C4-2B (cell line): Measurements from ENCODE around the gene CDKAL1.

Source experiments
- H3K27ac ChIP-seq: fragments of 450-650 bp; 2 replicates; pipeline ENCODE4 v1.5.1; 2017
- ZFX ChIP-seq: fragments of 450-650 bp; IDR thresholded peaks from 2 replicates; pipeline ENCODE4 v1.6.1; 2017
- TF ChIP-seq, protein P1 (sequence below): fragments of 450-650 bp; conservative IDR thresholded peaks from 2 replicates; pipeline ENCODE4 v1.5.1; 2017; ENCODE audit warnings: mild to moderate bottlenecking

Gene CDKAL1

DNA sequence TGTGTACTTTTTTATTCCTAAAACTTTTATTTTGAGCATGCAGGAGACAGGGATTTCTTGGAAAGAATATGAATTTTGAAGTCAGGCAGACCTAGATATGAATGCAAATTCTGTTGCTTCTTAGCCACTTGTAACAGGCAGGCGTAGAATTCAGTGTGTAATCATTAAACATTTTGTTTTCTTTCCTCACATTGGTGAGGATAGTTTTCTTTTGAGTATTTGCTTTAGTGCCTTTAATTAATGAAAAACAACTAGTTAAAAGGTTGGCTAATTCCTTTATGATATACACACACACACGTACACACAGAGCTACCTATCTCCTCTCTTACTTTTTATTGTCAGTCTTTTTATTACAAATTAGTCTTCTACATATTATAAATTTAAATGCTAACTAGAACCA, 342.3 kb downstream of the CDKAL1 start:
- TF ChIP-seq, protein P1, sequence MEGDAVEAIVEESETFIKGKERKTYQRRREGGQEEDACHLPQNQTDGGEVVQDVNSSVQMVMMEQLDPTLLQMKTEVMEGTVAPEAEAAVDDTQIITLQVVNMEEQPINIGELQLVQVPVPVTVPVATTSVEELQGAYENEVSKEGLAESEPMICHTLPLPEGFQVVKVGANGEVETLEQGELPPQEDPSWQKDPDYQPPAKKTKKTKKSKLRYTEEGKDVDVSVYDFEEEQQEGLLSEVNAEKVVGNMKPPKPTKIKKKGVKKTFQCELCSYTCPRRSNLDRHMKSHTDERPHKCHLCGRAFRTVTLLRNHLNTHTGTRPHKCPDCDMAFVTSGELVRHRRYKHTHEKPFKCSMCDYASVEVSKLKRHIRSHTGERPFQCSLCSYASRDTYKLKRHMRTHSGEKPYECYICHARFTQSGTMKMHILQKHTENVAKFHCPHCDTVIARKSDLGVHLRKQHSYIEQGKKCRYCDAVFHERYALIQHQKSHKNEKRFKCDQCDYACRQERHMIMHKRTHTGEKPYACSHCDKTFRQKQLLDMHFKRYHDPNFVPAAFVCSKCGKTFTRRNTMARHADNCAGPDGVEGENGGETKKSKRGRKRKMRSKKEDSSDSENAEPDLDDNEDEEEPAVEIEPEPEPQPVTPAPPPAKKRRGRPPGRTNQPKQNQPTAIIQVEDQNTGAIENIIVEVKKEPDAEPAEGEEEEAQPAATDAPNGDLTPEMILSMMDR, result no peak
- no peak for TF ChIP-seq ZFX
- H3K27ac ChIP-seq, result no peak overlapping the region

DNA sequence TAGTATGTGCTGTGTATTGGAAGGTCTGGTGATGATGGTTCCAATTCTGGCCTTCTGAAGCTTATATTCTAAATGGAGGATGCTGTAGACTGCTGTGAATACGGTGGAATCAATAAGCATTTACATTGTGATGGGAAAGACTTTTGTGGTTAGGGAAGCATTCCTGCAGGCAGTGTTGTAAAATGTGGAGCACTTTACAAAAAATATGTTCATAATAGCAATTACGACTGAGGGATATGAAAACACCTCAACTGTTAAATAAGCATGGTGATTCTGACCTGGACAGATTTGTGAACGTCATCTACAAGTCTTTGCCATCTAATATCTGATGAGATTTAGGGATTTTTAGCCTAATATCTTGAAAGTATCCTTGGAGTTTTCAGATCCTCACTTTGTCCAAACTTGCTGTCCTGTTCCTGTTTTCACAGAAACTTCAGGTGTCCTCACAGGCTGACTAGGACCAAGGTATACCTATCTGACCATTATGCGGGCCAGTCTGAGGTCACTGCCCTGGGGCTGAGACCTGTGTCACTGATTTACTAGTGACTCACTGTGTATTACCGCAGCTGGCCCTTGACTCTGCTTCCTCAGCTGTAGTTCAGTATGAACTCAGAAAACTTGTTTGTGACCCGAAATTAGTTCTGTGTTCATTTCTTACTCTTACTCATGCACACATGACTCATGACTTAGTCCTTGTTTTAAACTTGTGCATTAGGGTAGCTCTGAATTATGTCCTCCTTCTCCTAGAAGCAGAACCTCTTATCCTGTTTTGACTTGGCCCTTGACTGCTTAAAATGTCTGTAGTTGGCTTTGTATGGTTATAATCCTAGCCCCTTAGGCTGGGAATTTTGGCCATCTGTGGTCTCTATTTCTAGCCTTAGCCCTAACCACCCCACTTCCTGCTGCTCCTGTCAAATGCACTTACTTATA, 343.0 kb downstream of the CDKAL1 start:
- TF ChIP-seq, protein P1, result no peak
- no peak for TF ChIP-seq ZFX
- H3K27ac ChIP-seq, result no peak overlapping the region

DNA sequence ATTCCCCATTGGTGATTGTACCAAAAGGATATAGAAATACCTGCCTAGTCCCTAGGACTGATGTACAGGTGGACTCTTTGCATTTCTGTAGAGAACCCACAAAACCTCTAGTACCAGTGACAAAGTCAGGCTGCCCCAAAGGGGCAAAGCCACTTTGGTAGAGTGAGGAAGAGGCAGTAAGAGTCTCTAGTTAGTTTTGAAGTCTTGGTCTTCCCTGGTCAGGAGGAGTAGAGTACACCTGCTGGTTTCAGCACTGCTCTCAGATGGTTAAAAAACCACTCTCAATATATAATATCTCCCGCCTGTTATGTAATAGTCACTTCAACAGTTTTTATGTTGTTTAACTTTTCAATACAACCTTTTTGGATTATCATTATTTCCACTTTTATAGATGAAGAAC, 344.9 kb downstream of the CDKAL1 start:
- TF ChIP-seq ZFX, result no peak
- TF ChIP-seq, protein P1, result no peak
- H3K27ac ChIP-seq, result no peak overlapping the region

DNA sequence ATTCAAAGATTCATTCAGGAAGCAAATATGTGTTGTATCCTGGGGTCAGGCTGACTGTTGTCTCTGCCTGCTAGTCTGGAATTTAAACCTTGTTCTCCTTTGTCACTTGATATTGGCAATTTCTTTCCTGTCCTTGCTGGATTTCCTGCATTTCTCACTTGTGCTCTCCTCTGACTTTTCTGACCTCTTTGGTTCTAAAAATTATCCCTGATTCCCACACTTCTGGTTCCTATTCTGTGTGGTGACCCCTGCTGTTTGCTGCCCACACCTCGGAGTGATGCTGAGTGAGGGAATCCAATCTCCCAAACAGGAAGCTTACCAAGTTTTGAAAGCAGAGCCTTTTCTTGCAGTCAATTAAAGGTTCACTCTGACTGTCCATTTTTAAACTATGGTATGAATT, 345.3 kb downstream of the CDKAL1 start:
- H3K27ac ChIP-seq, result no peak overlapping the region
- TF ChIP-seq, protein P1, result no peak
- no peak for TF ChIP-seq ZFX

DNA sequence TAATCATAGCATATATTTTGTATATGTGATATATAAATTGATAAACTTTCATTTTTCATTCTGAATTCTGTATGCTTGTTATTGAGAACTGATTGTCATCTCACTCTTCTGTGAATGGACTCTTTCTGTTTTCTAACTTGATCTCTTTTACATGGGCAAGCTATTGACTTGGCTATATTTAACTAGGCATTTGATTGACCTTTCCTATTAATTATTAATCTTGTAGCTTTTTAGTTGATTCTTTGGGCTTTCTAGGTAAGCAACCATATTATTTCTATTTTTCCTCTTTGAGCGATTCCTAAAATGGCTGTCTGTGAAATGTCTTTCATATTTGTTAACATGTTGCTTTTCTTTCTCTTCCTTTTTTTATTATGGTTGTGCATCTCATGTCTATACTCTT, 347.1 kb downstream of the CDKAL1 start:
- no peak overlapping the region for H3K27ac ChIP-seq
- TF ChIP-seq ZFX, result no peak
- TF ChIP-seq, protein P1, result no peak

DNA sequence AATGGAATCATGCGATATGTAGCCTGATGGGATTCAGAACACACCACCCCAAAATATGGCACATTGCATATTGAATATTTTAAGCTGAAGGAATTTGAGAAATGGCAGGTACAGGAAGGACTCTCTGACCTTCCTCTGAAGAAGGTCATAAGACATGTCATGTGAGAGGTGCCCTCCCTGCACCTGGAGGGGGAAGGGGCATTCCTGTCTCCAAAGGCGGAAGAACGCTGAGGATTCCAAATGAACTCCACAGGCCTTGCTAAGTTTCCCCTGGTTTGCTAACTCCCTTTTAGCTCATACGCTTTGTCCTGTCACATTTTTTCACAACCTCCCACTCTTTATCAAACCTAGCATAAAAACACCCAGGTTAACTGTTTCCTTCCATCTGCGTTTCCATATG, 347.8 kb downstream of the CDKAL1 start:
- TF ChIP-seq ZFX, result no peak
- TF ChIP-seq, protein P1, result no peak
- no peak overlapping the region for H3K27ac ChIP-seq

DNA sequence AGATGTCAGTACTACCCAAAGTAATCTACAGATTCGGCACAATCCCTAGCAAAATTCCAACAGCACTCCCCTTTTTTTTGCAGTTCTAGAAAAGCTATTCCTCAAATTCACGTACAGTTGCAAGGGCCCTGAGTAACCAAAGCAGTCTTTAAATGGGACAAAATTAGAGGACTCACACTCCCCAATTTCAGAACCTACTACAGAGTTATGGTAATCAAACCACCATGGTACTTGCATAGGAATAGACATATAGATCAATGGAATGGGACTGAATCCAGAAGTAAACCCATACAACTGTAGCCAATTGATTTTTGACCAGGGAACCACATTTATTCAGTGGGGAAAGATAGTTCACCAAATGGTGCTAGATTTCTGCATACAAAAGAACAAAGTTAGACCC, 350.8 kb downstream of the CDKAL1 start:
- H3K27ac ChIP-seq, result no peak overlapping the region
- no peak for TF ChIP-seq ZFX
- TF ChIP-seq, protein P1, result no peak
